ENCODE results near the gene TMEM130.

DNA sequence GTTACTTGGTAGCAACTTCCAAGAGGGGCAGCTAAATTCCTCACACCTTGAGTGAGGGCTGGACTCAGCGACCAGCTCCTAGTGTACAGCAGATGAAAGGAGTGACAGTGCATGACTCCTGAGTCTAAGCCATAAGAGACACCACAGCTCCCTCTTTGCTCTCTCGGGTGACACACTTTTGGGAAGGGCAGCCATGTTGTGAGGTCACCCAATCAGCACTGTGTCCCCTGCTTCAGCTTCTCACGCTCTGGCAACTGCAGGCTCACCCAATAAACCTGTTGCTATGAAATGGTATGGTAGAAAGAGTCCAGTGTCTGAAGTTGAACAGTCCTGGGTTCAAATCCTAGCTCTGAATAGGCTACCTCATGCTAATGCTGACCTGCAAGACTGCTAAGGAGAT, 20.9 kb downstream of the TMEM130 start:
- TF ChIP-seq ZNF24 (IDR thresholded peaks at IDR 0.05), result no peak
- TF ChIP-seq CTCF (IDR thresholded peaks at IDR 0.05 in 2 of 3, conservative IDR thresholded peaks at IDR 0.05 in 1 of 3; ENCODE audit: control insufficient read depth in 2 of 3, extremely low read depth in 1 of 3, insufficient read depth in 1 of 3, low read depth in 3 of 3, low read length in 3 of 3), result no peak
- TF ChIP-seq ZNF207 (IDR thresholded peaks at IDR 0.05; ENCODE audit: borderline replicate concordance), result no peak
- TF ChIP-seq HDAC6 (IDR thresholded peaks at IDR 0.05; ENCODE audit: unreplicated experiment), result no peak
- TF ChIP-seq EZH2 (IDR thresholded peaks at IDR 0.05; ENCODE audit: borderline replicate concordance, control insufficient read depth, low read depth, low read length), result no peak

Data from GM12878 (cell line).